Raji (cell line): ENCODE results near the gene ZNF410.

Experiments used
- POLR2A ChIP-seq: IDR thresholded peaks from 2 replicates; pipeline ENCODE4 v1.6.1; 2011; ENCODE audit warnings: low read depth, low read length, control low read depth; ENCODE audit not compliant: insufficient read depth

The ZNF410 gene, protein sequence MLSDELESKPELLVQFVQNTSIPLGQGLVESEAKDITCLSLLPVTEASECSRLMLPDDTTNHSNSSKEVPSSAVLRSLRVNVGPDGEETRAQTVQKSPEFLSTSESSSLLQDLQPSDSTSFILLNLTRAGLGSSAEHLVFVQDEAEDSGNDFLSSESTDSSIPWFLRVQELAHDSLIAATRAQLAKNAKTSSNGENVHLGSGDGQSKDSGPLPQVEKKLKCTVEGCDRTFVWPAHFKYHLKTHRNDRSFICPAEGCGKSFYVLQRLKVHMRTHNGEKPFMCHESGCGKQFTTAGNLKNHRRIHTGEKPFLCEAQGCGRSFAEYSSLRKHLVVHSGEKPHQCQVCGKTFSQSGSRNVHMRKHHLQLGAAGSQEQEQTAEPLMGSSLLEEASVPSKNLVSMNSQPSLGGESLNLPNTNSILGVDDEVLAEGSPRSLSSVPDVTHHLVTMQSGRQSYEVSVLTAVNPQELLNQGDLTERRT

DNA sequence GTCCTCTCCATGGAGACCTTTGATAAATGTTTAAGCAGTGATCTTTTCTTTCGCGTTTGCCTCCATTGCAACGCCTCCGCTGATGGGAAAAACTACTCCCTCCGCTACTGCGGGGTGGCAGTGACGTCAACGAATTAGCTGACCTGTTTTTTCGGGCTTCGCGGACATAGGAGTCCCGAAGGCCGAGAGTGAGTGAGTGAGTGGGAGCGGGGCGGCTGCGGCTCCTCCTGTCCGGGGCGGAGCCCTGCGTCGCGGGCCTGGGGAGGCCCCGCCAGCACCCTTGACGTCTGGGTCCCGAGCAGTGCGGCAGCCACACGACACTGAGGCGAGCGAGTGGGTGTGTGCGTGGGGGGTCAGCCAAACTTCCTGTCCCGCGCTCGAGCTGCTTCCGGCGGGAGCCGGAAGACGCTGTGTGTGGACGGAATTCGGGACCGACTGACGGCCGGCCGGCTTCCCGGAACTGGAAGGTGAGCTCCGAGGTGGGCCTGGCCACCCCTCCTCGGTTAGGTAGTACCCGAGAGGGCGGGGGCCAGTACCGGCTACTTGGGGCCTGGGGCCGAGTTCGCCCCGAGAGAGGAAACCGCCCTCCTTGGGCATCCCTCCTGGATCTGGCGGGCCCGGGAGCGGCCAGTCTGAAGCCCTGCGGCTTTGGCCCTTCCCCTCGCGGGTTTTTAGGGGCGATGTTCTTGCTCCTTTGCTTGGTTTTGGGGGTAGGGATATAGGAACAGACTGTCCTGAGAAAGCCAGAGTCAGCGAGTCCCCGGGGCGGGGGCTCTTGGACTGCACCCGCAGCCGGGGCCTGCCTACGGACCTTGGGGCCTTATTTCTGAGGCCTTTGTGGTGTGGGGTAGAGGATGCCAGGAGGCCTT lies at the start of gene ZNF410:
ZNF410 (plus strand) TSS at position 411 of the 869 bp plus-strand sequence. CDS start 5,317 bp downstream, outside the sequence.
- peak; percentile 92 for TF ChIP-seq POLR2A

DNA sequence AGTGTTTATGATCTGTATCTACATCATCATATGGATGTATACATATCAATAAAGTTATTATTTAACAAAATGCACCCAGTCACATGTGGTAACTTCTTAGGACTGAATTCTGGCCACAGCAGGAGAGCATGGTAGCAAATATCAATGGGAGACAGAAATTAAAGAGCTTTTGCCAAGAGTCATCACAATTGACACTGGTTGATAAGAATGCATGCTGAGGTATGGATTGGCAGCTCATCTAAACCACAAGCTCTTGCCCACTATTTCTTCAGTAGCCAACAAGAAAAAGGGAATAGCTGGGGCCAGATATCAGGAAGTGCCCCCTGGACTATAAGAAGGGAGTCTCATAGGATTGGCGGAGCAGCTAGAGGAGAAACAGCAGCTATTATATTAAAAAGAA lies 44.5 kb upstream of the ZNF410 start:
- TF ChIP-seq POLR2A, result no peak

DNA sequence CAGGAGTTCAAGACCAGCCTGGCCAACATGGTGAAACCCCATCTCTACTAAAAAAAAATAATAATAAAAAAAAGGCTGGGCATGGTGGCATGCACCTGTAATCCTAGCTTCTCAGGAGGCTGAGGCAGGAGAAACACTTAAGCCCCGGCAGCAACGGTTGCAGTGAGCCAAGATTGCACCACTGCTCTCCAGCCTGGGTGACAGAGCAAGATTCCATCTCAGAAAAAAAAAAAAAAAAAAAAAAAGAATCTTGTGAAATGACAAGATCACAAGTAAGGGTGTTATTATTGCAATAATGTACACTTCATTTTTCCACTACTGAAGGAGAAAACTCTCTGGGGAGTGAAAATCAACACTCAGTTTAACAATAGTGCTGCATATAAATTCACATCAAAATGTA lies 43.8 kb upstream of the ZNF410 start:
- no peak for TF ChIP-seq POLR2A

DNA sequence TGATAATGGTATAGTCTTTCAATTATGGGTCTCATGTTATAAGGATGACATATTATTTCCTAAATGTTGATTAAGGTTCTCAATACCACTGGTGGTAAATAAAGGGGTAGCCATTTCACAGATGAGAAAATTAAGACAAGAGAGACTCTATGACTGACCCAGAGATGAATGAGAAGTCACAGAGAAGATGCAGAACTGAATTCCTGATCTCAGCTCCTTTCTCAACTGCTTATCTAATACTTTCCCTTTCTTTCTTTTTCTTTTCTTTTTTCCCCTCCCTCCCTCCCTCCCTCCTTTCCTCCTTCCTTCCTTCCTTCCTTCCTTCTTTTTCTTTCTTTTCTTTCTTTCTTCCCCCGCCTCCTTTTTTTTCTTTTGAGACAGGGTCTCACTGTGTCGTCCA lies 43.4 kb upstream of the ZNF410 start:
- TF ChIP-seq POLR2A, result no peak

DNA sequence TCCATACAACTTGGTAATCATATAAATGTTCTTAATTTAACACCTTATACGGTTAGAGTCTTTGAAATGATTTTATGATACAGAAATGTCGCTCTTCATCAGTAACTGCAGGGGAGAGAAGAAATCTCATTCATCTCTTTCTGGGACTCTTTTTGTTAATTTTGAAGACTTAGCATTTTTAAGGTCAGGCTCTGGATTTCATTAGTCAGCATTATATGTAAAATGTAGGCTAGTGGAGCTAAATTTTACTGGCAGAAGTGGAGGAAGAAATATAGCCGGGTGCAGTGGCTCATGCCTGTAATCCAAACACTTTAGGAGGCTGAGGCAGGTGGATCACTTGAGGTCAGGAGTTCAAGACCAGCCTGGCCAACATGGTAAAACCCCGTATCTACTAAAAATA lies 39.7 kb upstream of the ZNF410 start:
- no peak for TF ChIP-seq POLR2A

DNA sequence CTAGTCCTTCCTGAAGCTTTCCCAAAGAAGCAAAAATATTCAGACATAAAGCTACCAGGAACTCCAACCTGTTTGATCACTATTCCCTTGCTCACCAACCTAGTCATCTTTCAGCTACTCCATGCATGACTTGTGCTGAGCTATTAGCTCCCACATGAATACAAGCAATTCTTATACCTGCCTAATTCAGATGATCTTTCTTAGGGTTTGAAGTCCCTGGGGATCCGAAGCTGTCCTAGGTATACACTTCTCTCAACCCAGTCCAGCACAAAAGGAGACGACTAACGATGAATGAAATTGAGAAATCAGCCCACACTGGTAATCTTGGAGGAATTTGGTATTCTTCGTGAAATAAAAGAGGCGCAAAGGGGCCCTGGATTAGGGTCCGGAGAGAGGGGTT lies 35.7 kb upstream of the ZNF410 start:
- no peak for TF ChIP-seq POLR2A

DNA sequence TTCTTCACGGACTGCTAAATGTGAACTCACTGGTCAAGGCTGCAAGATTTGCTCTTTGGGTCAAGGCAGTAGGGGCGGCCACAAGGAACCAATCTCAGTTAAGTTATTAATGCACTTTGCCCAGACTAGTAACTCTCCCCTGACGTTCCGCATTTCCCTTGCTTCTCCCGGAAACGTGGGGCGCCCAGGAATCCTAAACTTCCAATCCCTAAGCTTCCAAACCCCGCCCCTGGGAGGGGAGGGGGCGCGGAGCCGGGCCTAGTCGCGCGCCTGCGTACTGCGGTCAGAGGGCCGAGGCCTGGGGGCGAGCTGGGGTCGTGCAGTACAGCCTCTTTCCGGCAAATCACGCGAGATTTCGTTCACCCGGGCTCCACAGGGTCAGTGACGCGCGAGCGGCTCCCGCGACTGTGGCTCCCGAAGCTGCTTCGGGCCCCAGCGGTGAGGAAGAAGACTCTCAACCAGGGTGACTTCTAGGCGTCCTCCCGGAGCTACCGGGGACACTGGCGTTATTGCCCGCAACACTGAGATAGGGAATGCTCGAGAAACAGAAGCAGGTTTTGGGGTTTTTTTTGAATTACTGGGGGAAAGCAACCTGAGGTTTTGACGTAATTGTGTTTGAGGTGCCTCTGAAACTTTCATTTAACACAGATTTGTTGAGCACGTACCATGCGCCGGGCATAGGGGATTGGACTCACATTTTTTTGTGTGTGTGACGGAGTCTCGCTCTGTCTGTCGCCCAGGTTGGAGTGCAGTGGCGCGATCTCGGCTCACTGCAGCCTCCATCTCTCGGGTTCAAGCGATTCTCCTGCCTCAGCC lies 34.9 kb upstream of the ZNF410 start, which contains the start of gene PTGR2:
PTGR2 (plus strand) TSS at position 265 of the 816 bp plus-strand sequence. CDS start 7,032 bp downstream, outside the sequence.
- TF ChIP-seq POLR2A, result peak; percentile 77

DNA sequence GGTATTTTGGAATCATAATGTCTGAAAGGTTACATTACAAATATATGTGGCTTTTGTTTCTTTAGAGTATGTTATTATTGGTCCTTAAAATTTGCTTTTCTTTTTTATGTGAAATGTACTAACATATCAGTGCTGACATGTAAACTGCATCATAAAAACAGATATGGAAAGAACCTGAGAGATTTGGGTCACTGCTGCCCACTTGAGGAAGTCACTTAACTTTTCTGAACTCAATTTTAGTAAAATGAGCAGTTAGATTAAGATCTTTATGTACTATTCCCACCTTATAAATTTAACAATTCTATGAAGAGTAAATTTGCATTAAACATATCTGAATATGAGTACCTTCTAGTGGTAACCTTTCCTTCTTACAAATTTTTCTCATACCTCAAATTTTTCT lies 27.5 kb upstream of the ZNF410 start:
- no peak for TF ChIP-seq POLR2A

DNA sequence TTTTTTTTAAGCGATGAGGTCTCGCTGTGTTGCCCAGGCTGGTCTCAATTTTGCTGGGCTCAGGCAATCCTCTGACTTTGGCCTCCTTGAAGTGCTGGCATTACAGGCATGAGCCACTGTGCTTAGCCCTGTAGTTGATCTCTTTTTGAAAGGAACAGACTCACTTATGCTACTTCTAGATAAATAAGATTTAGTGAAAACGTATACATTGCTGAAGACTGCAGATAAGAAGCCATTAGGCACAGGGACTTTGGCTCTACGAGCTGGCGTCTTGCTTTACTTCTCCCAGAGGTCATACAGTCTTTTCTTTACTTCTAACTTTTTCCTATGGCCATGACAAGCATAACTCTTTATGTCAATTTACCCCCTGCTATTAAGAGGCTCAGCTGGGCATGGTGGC lies 25.6 kb upstream of the ZNF410 start:
- TF ChIP-seq POLR2A, result no peak

DNA sequence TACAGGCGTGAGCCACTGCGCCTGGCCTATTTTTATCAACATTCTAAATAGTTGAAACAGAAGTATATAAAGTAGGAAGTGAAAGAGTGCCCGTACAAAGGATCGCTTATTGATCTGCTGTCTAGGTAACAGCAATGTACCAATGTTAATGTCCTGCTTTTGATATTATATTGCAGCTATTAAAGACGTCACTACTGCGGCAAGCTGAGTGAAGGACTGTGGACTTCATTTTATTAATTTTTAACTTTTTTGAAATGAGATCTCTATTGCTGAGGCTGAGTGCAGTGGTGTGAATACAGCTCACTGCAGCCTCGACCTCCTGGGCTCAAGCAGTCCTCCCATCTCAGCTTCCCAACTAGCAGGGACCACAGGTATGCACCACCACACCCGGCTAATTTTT lies 24.2 kb upstream of the ZNF410 start:
- no peak for TF ChIP-seq POLR2A

DNA sequence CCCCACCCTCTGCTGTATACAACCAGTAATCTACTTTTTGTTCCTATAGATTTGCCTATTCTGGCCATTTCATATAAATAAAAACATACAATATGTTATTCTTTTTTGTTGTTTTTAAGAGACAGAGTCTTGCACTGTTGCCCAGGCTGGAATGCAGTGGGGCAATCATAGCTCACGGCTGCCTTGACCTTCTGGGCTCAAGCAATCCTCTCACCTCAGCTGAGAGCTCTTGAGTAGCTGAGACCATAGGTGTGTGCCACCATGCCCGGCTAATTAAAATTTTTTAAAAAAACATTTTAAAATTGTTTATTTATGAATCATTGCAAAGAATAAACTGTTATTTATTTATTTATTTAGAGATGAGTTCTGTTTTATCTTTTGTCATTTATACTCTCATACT lies 23.4 kb upstream of the ZNF410 start:
- TF ChIP-seq POLR2A, result no peak

DNA sequence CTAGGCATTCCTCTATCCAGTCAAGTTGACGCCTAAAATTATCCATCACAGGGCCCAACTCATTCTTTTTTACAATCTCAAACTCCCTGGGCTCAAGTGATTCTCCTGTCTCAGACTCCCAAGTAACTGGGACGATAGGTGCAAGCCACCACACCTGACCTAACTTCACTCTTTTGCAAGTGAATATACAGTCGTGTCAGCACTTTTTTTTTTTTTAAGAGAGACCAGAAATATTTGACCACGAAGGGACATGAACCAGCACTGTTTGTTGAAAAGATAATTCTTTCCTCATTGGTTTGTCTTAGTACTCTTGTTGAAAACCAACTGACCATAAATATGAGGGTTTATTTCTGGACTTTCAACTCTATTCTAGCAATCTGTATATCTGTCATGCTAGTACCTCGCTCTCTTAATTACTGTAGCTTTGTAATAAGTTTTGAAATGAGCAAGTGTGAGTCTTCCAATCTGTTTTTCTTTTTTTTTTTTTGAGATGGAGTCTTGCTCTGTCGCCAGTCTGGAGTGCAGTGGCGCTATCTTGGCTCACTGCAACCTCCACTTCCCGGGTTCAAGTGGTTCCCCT lies 21.0 kb upstream of the ZNF410 start:
- no peak for TF ChIP-seq POLR2A

DNA sequence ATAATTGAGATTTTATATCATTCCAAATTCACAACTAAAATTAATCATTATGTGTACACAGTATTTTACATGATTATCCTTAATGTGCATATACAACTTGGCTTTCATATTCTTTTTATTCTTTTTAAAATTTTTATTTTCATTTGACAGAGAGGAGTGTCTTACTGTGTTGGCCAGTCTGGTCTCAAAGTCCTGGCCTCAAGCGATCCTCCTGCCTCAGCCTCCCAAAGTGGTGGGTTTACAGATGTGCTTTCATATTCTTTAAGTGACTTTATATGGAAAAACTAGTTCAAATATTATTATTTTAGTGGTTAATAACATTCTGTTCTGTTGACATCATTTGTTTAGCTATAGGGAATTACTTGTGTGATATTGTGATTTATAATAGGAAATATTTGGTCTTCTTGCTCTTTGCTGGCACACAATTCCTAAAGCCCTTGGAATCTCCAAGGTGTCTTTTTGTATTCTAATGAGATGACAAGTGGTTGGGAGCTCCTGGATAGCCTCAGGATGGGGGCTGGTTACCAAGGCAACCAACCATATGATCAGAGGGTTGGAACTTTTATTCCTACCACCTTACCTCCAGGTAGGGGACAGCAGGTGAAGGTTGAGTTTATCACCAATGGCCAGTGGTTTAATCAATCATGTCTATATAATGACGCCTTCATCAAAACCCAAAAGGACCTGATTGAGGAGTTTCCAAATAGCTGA lies 16.0 kb upstream of the ZNF410 start:
- no peak for TF ChIP-seq POLR2A

DNA sequence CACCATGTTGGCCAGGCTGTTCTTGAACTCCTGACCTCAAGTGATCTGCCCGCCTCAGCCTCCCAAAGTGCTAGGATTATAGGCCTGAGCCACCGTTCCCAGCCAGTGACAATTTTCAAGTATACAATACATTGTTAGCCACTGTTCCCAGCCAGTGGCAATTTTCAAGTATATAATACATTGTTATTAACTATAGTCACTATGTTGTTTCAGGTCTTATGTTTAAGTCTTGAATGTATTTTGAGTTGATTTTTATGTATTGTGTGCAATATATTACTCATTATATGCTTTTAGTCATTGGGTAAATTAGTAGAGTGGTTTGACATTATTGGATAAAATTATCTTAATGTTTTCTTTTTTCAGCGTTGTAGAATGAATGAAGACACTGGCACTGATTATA lies 13.0 kb upstream of the ZNF410 start:
- no peak for TF ChIP-seq POLR2A
